GM12801 (cell line): Measurements from ENCODE around the gene CD48.

Source experiments
- CTCF ChIP-seq: IDR thresholded peaks from one replicate; pipeline ENCODE4 v1.5.1; 2011; ENCODE audit warnings: control low read depth; ENCODE audit not compliant: insufficient read length; ENCODE audit errors: extremely low read depth

The CD48 gene

GRCh38 chr1:160731990-160732389 is 20.4 kb upstream of the CD48 start:
- TF ChIP-seq CTCF: no peak

GRCh38 chr1:160727316-160727640 is 15.7 kb upstream of the CD48 start:
- no peak for TF ChIP-seq CTCF

- TF ChIP-seq CTCF: no peak
These were observed 15.1 kb upstream of the CD48 start for GRCh38 chr1:160726498-160727315.

- no peak for TF ChIP-seq CTCF
These were observed 14.5 kb upstream of the CD48 start for GRCh38 chr1:160726114-160726497.

- TF ChIP-seq CTCF: no peak
These were observed 13.0 kb upstream of the CD48 start for GRCh38 chr1:160724465-160725242.

GRCh38 chr1:160723332-160723731 is 11.7 kb upstream of the CD48 start:
- no peak for TF ChIP-seq CTCF

- TF ChIP-seq CTCF: no peak
These were observed 11.1 kb upstream of the CD48 start for GRCh38 chr1:160722726-160723125.
